SK-N-SH treated with all-trans-retinoic acid at 6 μM for 48 hours (cell line): Measurements from ENCODE around the gene THAP12.

ENCODE experiments used
- ATAC-seq: fragments of 200-7000 bp; cut with Tn5 transposase; 3 replicates; pipeline ENCODE4 v1.9.1; 2020; ENCODE audit warnings: mild to moderate bottlenecking, moderate library complexity
- ARNTL ChIP-seq: fragments of 450-650 bp; formaldehyde crosslinking; IDR thresholded peaks from 2 replicates; pipeline ENCODE4 v1.5.0; 2020; ENCODE audit warnings: low read depth, mild to moderate bottlenecking, moderate library complexity, borderline replicate concordance
- BACH2 ChIP-seq: fragments of 250-450 bp; sonication (Bioruptor Pico); IDR thresholded peaks from 2 replicates; pipeline ENCODE4 v1.9.0; 2021; ENCODE audit warnings: mild to moderate bottlenecking, borderline replicate concordance
- CSRNP3 ChIP-seq: fragments of 250-450 bp; sonication (Bioruptor Pico); IDR thresholded peaks from 2 replicates; pipeline ENCODE4 v1.5.1; 2021; ENCODE audit warnings: mild to moderate bottlenecking, moderate library complexity
- ESRRG ChIP-seq: fragments of 250-450 bp; sonication (Bioruptor Pico); IDR thresholded peaks from 2 replicates; pipeline ENCODE4 v1.6.1; 2021; ENCODE audit warnings: mild to moderate bottlenecking
- GLIS3 ChIP-seq: fragments of 250-450 bp; sonication (Bioruptor Pico); IDR thresholded peaks from 2 replicates; pipeline ENCODE4 v1.5.0; 2020; ENCODE audit warnings: mild to moderate bottlenecking, moderate library complexity
- ISL1 ChIP-seq: fragments of 250-450 bp; sonication (Bioruptor Pico); IDR thresholded peaks from 2 replicates; pipeline ENCODE4 v2.1.2; 2022; ENCODE audit warnings: mild to moderate bottlenecking, moderate library complexity
- OSR1 ChIP-seq: fragments of 250-450 bp; sonication (Bioruptor Pico); IDR thresholded peaks from 2 replicates; pipeline ENCODE4 v1.8.0; 2022; ENCODE audit warnings: moderate library complexity, mild to moderate bottlenecking, inconsistent platforms
- PATZ1 ChIP-seq: fragments of 250-450 bp; sonication (Bioruptor Pico); IDR thresholded peaks from 2 replicates; pipeline ENCODE4 v1.8.0; 2020; ENCODE audit warnings: mild to moderate bottlenecking, moderate library complexity, borderline replicate concordance
- PPARA ChIP-seq: fragments of 250-450 bp; sonication (Bioruptor Pico); IDR thresholded peaks from 2 replicates; pipeline ENCODE4 v1.5.0; 2020; ENCODE audit warnings: mild to moderate bottlenecking, borderline replicate concordance
- RARB ChIP-seq: fragments of 250-450 bp; sonication (Bioruptor Pico); IDR thresholded peaks from 2 replicates; pipeline ENCODE4 v1.8.0; 2021; ENCODE audit warnings: mild to moderate bottlenecking, moderate library complexity
- TCF4 ChIP-seq: fragments of 250-450 bp; sonication (Bioruptor Pico); IDR thresholded peaks from 2 replicates; pipeline ENCODE4 v1.8.0; 2021; ENCODE audit warnings: mild to moderate bottlenecking, moderate library complexity, borderline replicate concordance
- TOX ChIP-seq: fragments of 250-450 bp; sonication (Bioruptor Pico); IDR thresholded peaks from 2 replicates; pipeline ENCODE4 v1.8.0; 2021; ENCODE audit warnings: mild to moderate bottlenecking, moderate library complexity, borderline replicate concordance
- TSHZ2 ChIP-seq: fragments of 250-450 bp; sonication (Bioruptor Pico); IDR thresholded peaks from 2 replicates; pipeline ENCODE4 v1.5.0; 2020; ENCODE audit warnings: mild to moderate bottlenecking, moderate library complexity
- ZFP3 ChIP-seq: fragments of 250-450 bp; sonication (Bioruptor Pico); IDR thresholded peaks from 2 replicates; pipeline ENCODE4 v1.5.0; 2020; ENCODE audit warnings: mild to moderate bottlenecking, moderate library complexity
- ZFP30 ChIP-seq: fragments of 450-650 bp; formaldehyde crosslinking; IDR thresholded peaks from 2 replicates; pipeline ENCODE4 v1.5.0; 2022; ENCODE audit warnings: mild to moderate bottlenecking, moderate library complexity
- ZNF565 ChIP-seq: fragments of 450-650 bp; formaldehyde crosslinking; conservative IDR thresholded peaks from 2 replicates; pipeline ENCODE4 v1.5.0; 2020; ENCODE audit warnings: low read depth, mild to moderate bottlenecking, moderate library complexity
- ZNF70 ChIP-seq: fragments of 450-650 bp; formaldehyde crosslinking; IDR thresholded peaks from 2 replicates; pipeline ENCODE4 v1.5.0; 2020; ENCODE audit warnings: mild to moderate bottlenecking, moderate library complexity
- ZNF8 ChIP-seq: fragments of 450-650 bp; formaldehyde crosslinking; IDR thresholded peaks from 2 replicates; pipeline ENCODE4 v1.5.0; 2020; ENCODE audit warnings: mild to moderate bottlenecking, moderate library complexity
- TF ChIP-seq, protein P1 (sequence below): fragments of 250-450 bp; sonication (Bioruptor Pico); IDR thresholded peaks from 2 replicates; pipeline ENCODE4 v1.8.0; 2021; ENCODE audit warnings: low read depth, mild to moderate bottlenecking, moderate library complexity, borderline replicate concordance
- TF ChIP-seq, protein P2 (sequence below): fragments of 250-450 bp; sonication (Bioruptor Pico); IDR thresholded peaks from 2 replicates; pipeline ENCODE4 v1.5.1; 2020; ENCODE audit warnings: low read depth, mild to moderate bottlenecking, moderate library complexity

The THAP12 gene

DNA sequence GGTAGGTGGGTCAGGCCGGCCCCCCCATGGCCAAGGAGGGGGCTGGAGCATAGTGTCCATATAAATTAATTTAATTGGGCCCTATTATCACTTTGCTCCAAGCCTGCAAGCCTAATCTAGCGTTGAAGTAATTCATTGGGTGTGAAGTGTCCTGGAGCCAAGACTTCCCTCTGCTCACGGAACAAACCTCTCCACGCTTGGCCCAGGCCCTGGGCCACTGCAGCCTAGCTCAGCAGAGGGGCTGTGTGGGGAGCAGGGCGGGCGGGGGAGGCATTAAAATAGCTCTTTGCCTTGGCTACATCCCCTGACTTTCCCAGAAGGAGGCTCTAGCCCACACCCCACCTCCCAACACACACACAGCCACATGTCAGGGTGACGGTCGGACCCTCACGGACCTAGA lies 73.5 kb downstream of the THAP12 start:
- TF ChIP-seq BACH2 (CRISPR knock-in tag) (no peak), OSR1 (CRISPR knock-in tag) (no peak), ZNF565 (CRISPR knock-in tag) (no peak), CSRNP3 (no peak), ZFP30 (no peak), GLIS3 (CRISPR knock-in tag) (no peak), TSHZ2 (CRISPR knock-in tag) (no peak)
- no peak for ATAC-seq

- ATAC-seq, result no peak
Observed at GRCh38 chr11:76303399-76303798, 77.5 kb downstream of the THAP12 start.

GRCh38 chr11:76302996-76303395 lies 77.9 kb downstream of the THAP12 start:
- ATAC-seq, result no peak
- TF ChIP-seq ESRRG (CRISPR knock-in tag) (no peak), PPARA (no peak), ZNF70 (CRISPR knock-in tag) (no peak), ZNF565 (CRISPR knock-in tag) (no peak), TCF4 (CRISPR knock-in tag) (no peak), ZFP30 (no peak), PATZ1 (no peak), ARNTL (CRISPR knock-in tag) (no peak), BACH2 (CRISPR knock-in tag) (no peak), TSHZ2 (CRISPR knock-in tag) (no peak), TOX (no peak), RARB (CRISPR knock-in tag) (no peak), ISL1 (no peak), OSR1 (CRISPR knock-in tag) (no peak), ZNF8 (no peak), ZFP3 (CRISPR knock-in tag) (no peak), GLIS3 (CRISPR knock-in tag) (no peak)
- TF ChIP-seq, protein P1, sequence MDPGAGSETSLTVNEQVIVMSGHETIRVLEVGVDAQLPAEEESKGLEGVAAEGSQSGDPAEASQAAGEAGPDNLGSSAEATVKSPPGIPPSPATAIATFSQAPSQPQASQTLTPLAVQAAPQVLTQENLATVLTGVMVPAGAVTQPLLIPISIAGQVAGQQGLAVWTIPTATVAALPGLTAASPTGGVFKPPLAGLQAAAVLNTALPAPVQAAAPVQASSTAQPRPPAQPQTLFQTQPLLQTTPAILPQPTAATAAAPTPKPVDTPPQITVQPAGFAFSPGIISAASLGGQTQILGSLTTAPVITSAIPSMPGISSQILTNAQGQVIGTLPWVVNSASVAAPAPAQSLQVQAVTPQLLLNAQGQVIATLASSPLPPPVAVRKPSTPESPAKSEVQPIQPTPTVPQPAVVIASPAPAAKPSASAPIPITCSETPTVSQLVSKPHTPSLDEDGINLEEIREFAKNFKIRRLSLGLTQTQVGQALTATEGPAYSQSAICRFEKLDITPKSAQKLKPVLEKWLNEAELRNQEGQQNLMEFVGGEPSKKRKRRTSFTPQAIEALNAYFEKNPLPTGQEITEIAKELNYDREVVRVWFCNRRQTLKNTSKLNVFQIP (CRISPR knock-in tag), result no peak
- TF ChIP-seq, protein P2, sequence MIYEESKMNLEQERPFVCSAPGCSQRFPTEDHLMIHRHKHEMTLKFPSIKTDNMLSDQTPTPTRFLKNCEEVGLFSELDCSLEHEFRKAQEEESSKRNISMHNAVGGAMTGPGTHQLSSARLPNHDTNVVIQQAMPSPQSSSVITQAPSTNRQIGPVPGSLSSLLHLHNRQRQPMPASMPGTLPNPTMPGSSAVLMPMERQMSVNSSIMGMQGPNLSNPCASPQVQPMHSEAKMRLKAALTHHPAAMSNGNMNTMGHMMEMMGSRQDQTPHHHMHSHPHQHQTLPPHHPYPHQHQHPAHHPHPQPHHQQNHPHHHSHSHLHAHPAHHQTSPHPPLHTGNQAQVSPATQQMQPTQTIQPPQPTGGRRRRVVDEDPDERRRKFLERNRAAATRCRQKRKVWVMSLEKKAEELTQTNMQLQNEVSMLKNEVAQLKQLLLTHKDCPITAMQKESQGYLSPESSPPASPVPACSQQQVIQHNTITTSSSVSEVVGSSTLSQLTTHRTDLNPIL (CRISPR knock-in tag), result no peak

More at GRCh38 chr11:76303399-76303798, 77.5 kb downstream of the THAP12 start:
- TF ChIP-seq ZNF70 (CRISPR knock-in tag), result peak; percentile 96
- TF ChIP-seq RARB (CRISPR knock-in tag), result no peak
- TF ChIP-seq, all 23 proteins: peak for 1
